Measurements from ENCODE around the gene UBAC1. TPM values are rescaled to one million over a fixed set of nuclear protein-coding genes. Genes with fewer than 3 reads are reported as not detected.

Gene UBAC1
- total and polyA plus RNA-seq, 4 donors: 16.2 to 115 (median 16.4) TPM

DNA sequence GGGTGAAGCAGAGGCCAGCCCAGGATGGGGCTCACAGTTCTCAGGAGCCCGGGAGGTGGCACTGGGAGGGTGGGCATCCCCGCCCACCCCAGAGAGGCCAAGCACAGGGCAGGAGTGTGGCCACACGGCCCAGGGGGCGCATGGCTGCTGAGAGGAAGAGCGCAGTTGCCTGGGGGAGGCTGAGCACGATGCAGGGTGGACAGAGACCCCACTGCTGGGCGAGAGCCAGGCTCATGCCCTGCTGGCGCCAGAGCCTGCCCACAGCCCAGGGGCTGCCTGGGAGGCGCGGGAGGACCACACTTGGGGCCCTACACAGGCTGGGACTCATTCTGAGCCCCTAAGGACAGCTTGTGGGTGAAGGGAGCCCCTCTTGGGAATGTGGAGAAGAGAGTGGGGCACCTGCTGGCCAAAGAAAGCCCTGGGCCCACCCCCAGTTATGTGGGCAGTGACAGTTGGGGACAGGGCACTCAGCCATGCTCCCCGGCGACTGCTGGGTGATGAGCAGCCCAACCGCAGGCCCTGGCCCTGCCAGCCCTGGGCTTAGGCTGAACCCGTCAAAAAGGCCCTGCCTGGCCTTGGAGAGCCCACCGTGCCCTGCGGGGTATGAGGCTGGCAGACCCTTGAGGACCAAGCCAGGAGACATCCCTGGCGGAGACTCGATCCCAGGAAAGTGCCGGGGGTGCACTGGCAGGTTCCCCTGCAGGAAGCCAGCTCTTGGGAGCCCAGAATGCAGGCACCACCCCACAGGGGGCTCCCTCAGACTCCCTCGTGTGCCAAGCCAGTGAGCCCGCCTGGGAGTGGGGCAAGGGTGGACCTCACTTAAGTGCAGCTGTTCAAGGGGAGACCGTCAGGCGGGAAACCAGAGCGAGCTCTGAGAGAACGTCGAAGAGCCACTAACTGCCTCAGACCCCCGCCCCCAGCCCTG lies 32.2 kb downstream of the UBAC1 start:
- Histone ChIP-seq H3K4me3 (ENCODE audit: low read depth in 1 of 3, low read length in 3 of 3) (no peak overlapping the region), H3K27ac (ENCODE audit: low read depth in 1 of 2, low read length in 2 of 2) (no peak overlapping the region), H3K36me3 (ENCODE audit: control insufficient read depth in 4 of 4, insufficient read depth in 3 of 4, low read depth in 1 of 4, low read length in 3 of 4) (peaks cover 4 to 30% (median 8%) of the 10 kb centered on the region in 4 donors), H3K9me3 (ENCODE audit: control insufficient read depth in 4 of 4, low read length in 3 of 4) (no peaks in the 10 kb centered on the region), H3K9ac (ENCODE audit: low read depth in 1 of 2, low read length in 2 of 2) (no peak overlapping the region), H3K27me3 (ENCODE audit: control insufficient read depth in 4 of 4, insufficient read depth in 4 of 4, low read length in 3 of 4) (no peaks in the 10 kb centered on the region), H3K4me1 (ENCODE audit: control insufficient read depth in 4 of 4, insufficient read depth in 4 of 4, low read length in 3 of 4) (no peaks in the 10 kb centered on the region)
- WGBS: 95% methylated on average over 27 of the region's 27 CpGs
- TF ChIP-seq TAF1 (conservative IDR thresholded peaks at IDR 0.05) (no peak), NR2F2 (IDR thresholded peaks at IDR 0.05) (no peak), FOXA1 (IDR thresholded peaks at IDR 0.05) (no peak), JUND (IDR thresholded peaks at IDR 0.05) (no peak), YY1 (IDR thresholded peaks at IDR 0.05) (no peak), RAD21 (IDR thresholded peaks at IDR 0.05) (no peak), FOXA2 (IDR thresholded peaks at IDR 0.05) (no peak), EGR1 (IDR thresholded peaks at IDR 0.05; ENCODE audit: low read depth in 2 of 2) (no peak), SP1 (IDR thresholded peaks at IDR 0.05) (no peak), GABPA (IDR thresholded peaks at IDR 0.05 in 1 of 2, conservative IDR thresholded peaks at IDR 0.05 in 1 of 2) (no peak)
- TF ChIP-seq, protein P1, sequence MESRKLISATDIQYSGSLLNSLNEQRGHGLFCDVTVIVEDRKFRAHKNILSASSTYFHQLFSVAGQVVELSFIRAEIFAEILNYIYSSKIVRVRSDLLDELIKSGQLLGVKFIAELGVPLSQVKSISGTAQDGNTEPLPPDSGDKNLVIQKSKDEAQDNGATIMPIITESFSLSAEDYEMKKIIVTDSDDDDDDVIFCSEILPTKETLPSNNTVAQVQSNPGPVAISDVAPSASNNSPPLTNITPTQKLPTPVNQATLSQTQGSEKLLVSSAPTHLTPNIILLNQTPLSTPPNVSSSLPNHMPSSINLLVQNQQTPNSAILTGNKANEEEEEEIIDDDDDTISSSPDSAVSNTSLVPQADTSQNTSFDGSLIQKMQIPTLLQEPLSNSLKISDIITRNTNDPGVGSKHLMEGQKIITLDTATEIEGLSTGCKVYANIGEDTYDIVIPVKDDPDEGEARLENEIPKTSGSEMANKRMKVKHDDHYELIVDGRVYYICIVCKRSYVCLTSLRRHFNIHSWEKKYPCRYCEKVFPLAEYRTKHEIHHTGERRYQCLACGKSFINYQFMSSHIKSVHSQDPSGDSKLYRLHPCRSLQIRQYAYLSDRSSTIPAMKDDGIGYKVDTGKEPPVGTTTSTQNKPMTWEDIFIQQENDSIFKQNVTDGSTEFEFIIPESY (IDR thresholded peaks at IDR 0.05): no peak
- DNase-seq (ENCODE audit: low spot score): no peak

DNA sequence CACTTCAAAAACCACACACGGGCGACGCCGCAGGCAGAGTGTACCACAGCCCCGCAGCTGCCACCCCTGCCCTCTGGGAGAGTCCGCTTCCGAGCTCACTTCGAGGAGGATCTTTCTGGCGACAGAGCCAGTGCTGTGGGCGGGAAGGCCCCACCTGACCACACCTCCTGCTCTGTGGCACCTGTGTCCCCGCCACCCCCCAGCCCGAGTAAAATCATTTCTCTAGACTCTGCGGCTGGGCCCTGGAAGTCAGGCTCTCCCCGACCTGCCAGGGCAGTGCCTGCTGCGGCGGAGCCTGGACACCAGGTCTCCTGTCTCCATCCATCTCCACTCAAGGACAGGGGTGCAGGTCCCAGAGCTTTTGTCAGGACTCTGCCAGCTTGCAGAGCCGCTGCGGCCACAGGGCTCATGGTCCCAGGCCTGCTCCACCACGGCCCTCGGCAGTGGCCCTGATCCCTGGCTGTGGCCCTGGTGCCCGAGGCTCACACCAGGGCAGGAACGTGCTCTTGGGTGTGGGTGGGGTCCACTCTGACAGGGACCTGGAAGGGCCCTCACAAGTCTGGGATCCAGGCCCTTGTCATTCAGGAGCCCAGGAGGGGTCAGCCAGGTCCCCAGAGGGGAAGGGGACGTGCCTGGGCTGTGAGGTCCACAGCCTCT lies 33.0 kb downstream of the UBAC1 start:
- Histone ChIP-seq H3K36me3 (ENCODE audit: control insufficient read depth in 4 of 4, insufficient read depth in 3 of 4, low read depth in 1 of 4, low read length in 3 of 4) (peaks cover 3 to 22% (median 5%) of the 10 kb centered on the region in 4 donors), H3K27me3 (ENCODE audit: control insufficient read depth in 4 of 4, insufficient read depth in 4 of 4, low read length in 3 of 4) (no peaks in the 10 kb centered on the region), H3K4me1 (ENCODE audit: control insufficient read depth in 4 of 4, insufficient read depth in 4 of 4, low read length in 3 of 4) (no peaks in the 10 kb centered on the region), H3K4me3 (ENCODE audit: low read depth in 1 of 3, low read length in 3 of 3) (no peak overlapping the region), H3K27ac (ENCODE audit: low read depth in 1 of 2, low read length in 2 of 2) (no peak overlapping the region), H3K9ac (ENCODE audit: low read depth in 1 of 2, low read length in 2 of 2) (no peak overlapping the region), H3K9me3 (ENCODE audit: control insufficient read depth in 4 of 4, low read length in 3 of 4) (no peaks in the 10 kb centered on the region)
- TF ChIP-seq JUND (IDR thresholded peaks at IDR 0.05): no peak
- TF ChIP-seq, protein P2, sequence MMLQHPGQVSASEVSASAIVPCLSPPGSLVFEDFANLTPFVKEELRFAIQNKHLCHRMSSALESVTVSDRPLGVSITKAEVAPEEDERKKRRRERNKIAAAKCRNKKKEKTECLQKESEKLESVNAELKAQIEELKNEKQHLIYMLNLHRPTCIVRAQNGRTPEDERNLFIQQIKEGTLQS (IDR thresholded peaks at IDR 0.05): no peak
- TF ChIP-seq FOXA2 (IDR thresholded peaks at IDR 0.05): no peak
- no peak for TF ChIP-seq EGR1 (IDR thresholded peaks at IDR 0.05; ENCODE audit: low read depth in 2 of 2)
- TF ChIP-seq, protein P3, sequence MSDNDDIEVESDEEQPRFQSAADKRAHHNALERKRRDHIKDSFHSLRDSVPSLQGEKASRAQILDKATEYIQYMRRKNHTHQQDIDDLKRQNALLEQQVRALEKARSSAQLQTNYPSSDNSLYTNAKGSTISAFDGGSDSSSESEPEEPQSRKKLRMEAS (IDR thresholded peaks at IDR 0.05): no peak
- TF ChIP-seq YY1 (IDR thresholded peaks at IDR 0.05): no peak
- TF ChIP-seq RAD21 (IDR thresholded peaks at IDR 0.05): no peak
- TF ChIP-seq, protein P4, sequence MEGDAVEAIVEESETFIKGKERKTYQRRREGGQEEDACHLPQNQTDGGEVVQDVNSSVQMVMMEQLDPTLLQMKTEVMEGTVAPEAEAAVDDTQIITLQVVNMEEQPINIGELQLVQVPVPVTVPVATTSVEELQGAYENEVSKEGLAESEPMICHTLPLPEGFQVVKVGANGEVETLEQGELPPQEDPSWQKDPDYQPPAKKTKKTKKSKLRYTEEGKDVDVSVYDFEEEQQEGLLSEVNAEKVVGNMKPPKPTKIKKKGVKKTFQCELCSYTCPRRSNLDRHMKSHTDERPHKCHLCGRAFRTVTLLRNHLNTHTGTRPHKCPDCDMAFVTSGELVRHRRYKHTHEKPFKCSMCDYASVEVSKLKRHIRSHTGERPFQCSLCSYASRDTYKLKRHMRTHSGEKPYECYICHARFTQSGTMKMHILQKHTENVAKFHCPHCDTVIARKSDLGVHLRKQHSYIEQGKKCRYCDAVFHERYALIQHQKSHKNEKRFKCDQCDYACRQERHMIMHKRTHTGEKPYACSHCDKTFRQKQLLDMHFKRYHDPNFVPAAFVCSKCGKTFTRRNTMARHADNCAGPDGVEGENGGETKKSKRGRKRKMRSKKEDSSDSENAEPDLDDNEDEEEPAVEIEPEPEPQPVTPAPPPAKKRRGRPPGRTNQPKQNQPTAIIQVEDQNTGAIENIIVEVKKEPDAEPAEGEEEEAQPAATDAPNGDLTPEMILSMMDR (IDR thresholded peaks at IDR 0.05; ENCODE audit: low read depth, low read length, missing input control): no peak
- no peak for TF ChIP-seq SP1 (IDR thresholded peaks at IDR 0.05)
- TF ChIP-seq TAF1 (conservative IDR thresholded peaks at IDR 0.05): no peak
- TF ChIP-seq FOXA1 (IDR thresholded peaks at IDR 0.05): no peak
- no peak for TF ChIP-seq RXRA (IDR thresholded peaks at IDR 0.05)
- TF ChIP-seq, protein P5, sequence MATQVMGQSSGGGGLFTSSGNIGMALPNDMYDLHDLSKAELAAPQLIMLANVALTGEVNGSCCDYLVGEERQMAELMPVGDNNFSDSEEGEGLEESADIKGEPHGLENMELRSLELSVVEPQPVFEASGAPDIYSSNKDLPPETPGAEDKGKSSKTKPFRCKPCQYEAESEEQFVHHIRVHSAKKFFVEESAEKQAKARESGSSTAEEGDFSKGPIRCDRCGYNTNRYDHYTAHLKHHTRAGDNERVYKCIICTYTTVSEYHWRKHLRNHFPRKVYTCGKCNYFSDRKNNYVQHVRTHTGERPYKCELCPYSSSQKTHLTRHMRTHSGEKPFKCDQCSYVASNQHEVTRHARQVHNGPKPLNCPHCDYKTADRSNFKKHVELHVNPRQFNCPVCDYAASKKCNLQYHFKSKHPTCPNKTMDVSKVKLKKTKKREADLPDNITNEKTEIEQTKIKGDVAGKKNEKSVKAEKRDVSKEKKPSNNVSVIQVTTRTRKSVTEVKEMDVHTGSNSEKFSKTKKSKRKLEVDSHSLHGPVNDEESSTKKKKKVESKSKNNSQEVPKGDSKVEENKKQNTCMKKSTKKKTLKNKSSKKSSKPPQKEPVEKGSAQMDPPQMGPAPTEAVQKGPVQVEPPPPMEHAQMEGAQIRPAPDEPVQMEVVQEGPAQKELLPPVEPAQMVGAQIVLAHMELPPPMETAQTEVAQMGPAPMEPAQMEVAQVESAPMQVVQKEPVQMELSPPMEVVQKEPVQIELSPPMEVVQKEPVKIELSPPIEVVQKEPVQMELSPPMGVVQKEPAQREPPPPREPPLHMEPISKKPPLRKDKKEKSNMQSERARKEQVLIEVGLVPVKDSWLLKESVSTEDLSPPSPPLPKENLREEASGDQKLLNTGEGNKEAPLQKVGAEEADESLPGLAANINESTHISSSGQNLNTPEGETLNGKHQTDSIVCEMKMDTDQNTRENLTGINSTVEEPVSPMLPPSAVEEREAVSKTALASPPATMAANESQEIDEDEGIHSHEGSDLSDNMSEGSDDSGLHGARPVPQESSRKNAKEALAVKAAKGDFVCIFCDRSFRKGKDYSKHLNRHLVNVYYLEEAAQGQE (IDR thresholded peaks at IDR 0.05): no peak
- 93% methylated on average over 23 of the region's 23 CpGs for WGBS
- DNase-seq (ENCODE audit: low spot score): no peak

Data from liver (tissue), 9 donors.